SK-N-MC (cell line): Measurements from ENCODE around the gene MAFB.

Experiments
- EZH2 ChIP-seq: fragments of 200-600 bp; sonication (generic); IDR thresholded peaks from one replicate; pipeline ENCODE4 v1.6.1; 2017; ENCODE audit warnings: antibody characterized with exemption
- FOXP2 ChIP-seq: optimal IDR thresholded peaks from 2 replicates; pipeline ENCODE3; 2011; ENCODE audit warnings: mild to moderate bottlenecking, moderate library complexity; ENCODE audit not compliant: insufficient read depth; ENCODE audit errors: extremely low read length, control extremely low read depth
- POLR2AphosphoS5 ChIP-seq: IDR thresholded peaks from 2 replicates; pipeline ENCODE4 v1.6.1; 2012; ENCODE audit warnings: mild to moderate bottlenecking, low read depth, low read length, borderline replicate concordance

- TF ChIP-seq POLR2AphosphoS5 (no peak), EZH2 (no peak), FOXP2 (no peak)
Measured at GRCh38 chr20:40690836-40691565, 2.0 kb upstream of the MAFB start.
